Smooth muscle cell (in vitro differentiated cells): ENCODE results near the gene CYP27B1. TPM values are rescaled to one million over a fixed set of nuclear protein-coding genes. Genes with fewer than 3 reads are reported as not detected.

Experiments used
- DNase-seq: peaks from one replicate; lab custom pipeline; 2025; ENCODE audit not compliant: unreplicated experiment; lab: John Stamatoyannopoulos, UW
- H2AFZ ChIP-seq: fragments of 200-600 bp; sonication (generic); 2 replicates; pipeline ENCODE4 v1.6.0; 2016; ENCODE audit warnings: antibody characterized with exemption, low read depth, mild to moderate bottlenecking
- H3F3A ChIP-seq: fragments of 200-600 bp; sonication (generic); 2 replicates; pipeline ENCODE4 v1.6.0; 2017; ENCODE audit warnings: antibody characterized with exemption, low read depth
- H3K27ac ChIP-seq: fragments of 200-600 bp; sonication (generic); 2 replicates; pipeline ENCODE4 v1.5.1; 2016; ENCODE audit warnings: low read depth, mild to moderate bottlenecking
- H3K27me3 ChIP-seq: fragments of 200-600 bp; sonication (generic); 2 replicates; pipeline ENCODE4 v1.6.1; 2016; ENCODE audit warnings: low read depth, mild to moderate bottlenecking
- H3K36me3 ChIP-seq: fragments of 200-600 bp; sonication (generic); 2 replicates; pipeline ENCODE4 v1.5.1; 2016; ENCODE audit warnings: low read depth
- H3K4me1 ChIP-seq: fragments of 200-600 bp; sonication (generic); 2 replicates; pipeline ENCODE4 v1.5.1; 2016; ENCODE audit warnings: low read depth
- H3K4me2 ChIP-seq: fragments of 200-600 bp; sonication (generic); 2 replicates; pipeline ENCODE4 v1.6.0; 2016; ENCODE audit warnings: mild to moderate bottlenecking
- H3K4me3 ChIP-seq: fragments of 200-600 bp; sonication (generic); 2 replicates; pipeline ENCODE4 v1.5.1; 2016; ENCODE audit warnings: mild to moderate bottlenecking
- H3K79me2 ChIP-seq: fragments of 200-600 bp; sonication (generic); 2 replicates; pipeline ENCODE4 v1.6.0; 2016; ENCODE audit warnings: low read depth, mild to moderate bottlenecking
- H3K9ac ChIP-seq: fragments of 200-600 bp; sonication (generic); 2 replicates; pipeline ENCODE4 v1.6.0; 2016; ENCODE audit warnings: low read depth
- H3K9me3 ChIP-seq: fragments of 200-600 bp; sonication (generic); replicated peaks from 2 replicates; pipeline ENCODE4 v1.5.1; 2016; ENCODE audit warnings: low read depth
- H4K20me1 ChIP-seq: fragments of 200-600 bp; sonication (generic); 2 replicates; pipeline ENCODE4 v1.6.0; 2016; ENCODE audit warnings: low read depth
- WGBS: methylation state at CpG from one replicate; pipeline ENCODE4 v1.1.7; 2016; ENCODE audit warnings: low lambda C conversion rate; 5-methylcytosine and 5-hydroxymethylcytosine counted together
- polyA plus RNA-seq: library from polyadenylated mRNA; unstranded; fragments of >200 nt; fragmentation: Nextera tagmentation; extraction: Ambion mirVana; gene quantifications from 2 replicates; pipeline ENCODE4 v1.2.1, GENCODE V29; 2016
- total RNA-seq: library from RNA; depleted of rRNA; stranded (reverse); fragments of >200 nt; gene quantifications from 2 replicates; pipeline ENCODE4 v1.2.3, GENCODE V29; 2014
- TF ChIP-seq, protein P1 (sequence below): fragments of 200-600 bp; sonication (generic); IDR thresholded peaks from 2 replicates; pipeline ENCODE4 v1.5.1; 2017; ENCODE audit warnings: borderline replicate concordance, mild to moderate bottlenecking, antibody characterized with exemption; ENCODE audit not compliant: insufficient read depth, poor library complexity, severe bottlenecking

Gene CYP27B1
- total and polyA plus RNA-seq, 2 experiments from 2014 or later, result 0.81 to 1.7 TPM

GRCh38 chr12:57744194-57744776 is 22.6 kb downstream of the CYP27B1 start:
- H3K9ac ChIP-seq, result peak overlapping the region; percentile 96
- H3K9me3 ChIP-seq, result no peaks in the 10 kb centered on the region
- no peaks in the 10 kb centered on the region for H3K36me3 ChIP-seq
- peak overlapping the region; percentile 73 for H3K4me3 ChIP-seq
- peak overlapping the region; percentile 92 for H3K27ac ChIP-seq
- no peaks in the 10 kb centered on the region for H3K79me2 ChIP-seq
- peaks cover 8% of the 10 kb centered on the region for H3K4me1 ChIP-seq
- peak overlapping the region; percentile 67 for H2AFZ ChIP-seq
- H4K20me1 ChIP-seq, result no peaks in the 10 kb centered on the region
- peaks cover 18% of the 10 kb centered on the region for H3F3A ChIP-seq
- DNase-seq, result no peak
- WGBS, result 37% methylated on average over 21 of the region's 21 CpGs
- TF ChIP-seq, protein P1, sequence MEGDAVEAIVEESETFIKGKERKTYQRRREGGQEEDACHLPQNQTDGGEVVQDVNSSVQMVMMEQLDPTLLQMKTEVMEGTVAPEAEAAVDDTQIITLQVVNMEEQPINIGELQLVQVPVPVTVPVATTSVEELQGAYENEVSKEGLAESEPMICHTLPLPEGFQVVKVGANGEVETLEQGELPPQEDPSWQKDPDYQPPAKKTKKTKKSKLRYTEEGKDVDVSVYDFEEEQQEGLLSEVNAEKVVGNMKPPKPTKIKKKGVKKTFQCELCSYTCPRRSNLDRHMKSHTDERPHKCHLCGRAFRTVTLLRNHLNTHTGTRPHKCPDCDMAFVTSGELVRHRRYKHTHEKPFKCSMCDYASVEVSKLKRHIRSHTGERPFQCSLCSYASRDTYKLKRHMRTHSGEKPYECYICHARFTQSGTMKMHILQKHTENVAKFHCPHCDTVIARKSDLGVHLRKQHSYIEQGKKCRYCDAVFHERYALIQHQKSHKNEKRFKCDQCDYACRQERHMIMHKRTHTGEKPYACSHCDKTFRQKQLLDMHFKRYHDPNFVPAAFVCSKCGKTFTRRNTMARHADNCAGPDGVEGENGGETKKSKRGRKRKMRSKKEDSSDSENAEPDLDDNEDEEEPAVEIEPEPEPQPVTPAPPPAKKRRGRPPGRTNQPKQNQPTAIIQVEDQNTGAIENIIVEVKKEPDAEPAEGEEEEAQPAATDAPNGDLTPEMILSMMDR, result no peak
- H3K27me3 ChIP-seq, result peaks cover 39% of the 10 kb centered on the region
- H3K4me2 ChIP-seq, result peak overlapping the region; percentile 86

DNA sequence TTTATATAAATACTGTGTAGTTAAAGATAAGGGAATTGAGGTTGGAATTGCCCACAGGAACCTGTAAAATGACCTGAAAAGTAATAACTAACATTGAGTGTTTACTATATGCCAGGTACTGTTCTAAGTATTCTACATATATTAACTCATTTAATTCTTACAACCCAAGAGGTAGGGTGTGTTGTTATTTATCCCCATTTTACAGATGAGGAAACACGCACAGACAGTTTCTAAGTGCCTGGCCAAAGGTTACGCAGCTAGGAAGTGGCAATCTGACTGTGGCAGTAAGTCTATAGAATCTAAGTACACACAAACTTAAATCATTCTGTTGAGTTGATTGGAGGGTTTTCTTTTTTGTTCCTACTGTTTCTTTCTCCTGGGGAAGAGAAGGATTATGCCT is 23.1 kb downstream of the CYP27B1 start:
- TF ChIP-seq, protein P1, result no peak
- Histone ChIP-seq H3K36me3 (no peaks in the 10 kb centered on the region), H4K20me1 (no peaks in the 10 kb centered on the region), H3K27ac (no peak overlapping the region), H2AFZ (no peak overlapping the region), H3K4me1 (peaks cover 8% of the 10 kb centered on the region), H3K27me3 (peaks cover 45% of the 10 kb centered on the region), H3K9ac (no peak overlapping the region), H3K9me3 (no peaks in the 10 kb centered on the region), H3F3A (peaks cover 18% of the 10 kb centered on the region), H3K4me2 (no peak overlapping the region), H3K79me2 (no peaks in the 10 kb centered on the region), H3K4me3 (no peak overlapping the region)
- WGBS, result 94% methylated on average over 2 of the region's 2 CpGs
- no peak for DNase-seq

- H3K36me3 ChIP-seq, result no peaks in the 10 kb centered on the region
- no peak overlapping the region for H2AFZ ChIP-seq
- no peak for DNase-seq
- no peak overlapping the region for H3K4me3 ChIP-seq
- H3K27ac ChIP-seq, result no peak overlapping the region
- TF ChIP-seq, protein P1, result no peak
- H3K9me3 ChIP-seq, result no peaks in the 10 kb centered on the region
- peaks cover 14% of the 10 kb centered on the region for H3F3A ChIP-seq
- H3K27me3 ChIP-seq, result peaks cover 61% of the 10 kb centered on the region
- H4K20me1 ChIP-seq, result no peaks in the 10 kb centered on the region
- no peaks in the 10 kb centered on the region for H3K79me2 ChIP-seq
- H3K4me2 ChIP-seq, result no peak overlapping the region
- WGBS, result 55% methylated on average over 14 of the region's 14 CpGs
- no peak overlapping the region for H3K9ac ChIP-seq
- peaks cover 20% of the 10 kb centered on the region for H3K4me1 ChIP-seq
These were observed 24.8 kb downstream of the CYP27B1 start for GRCh38 chr12:57741844-57742738.

DNA sequence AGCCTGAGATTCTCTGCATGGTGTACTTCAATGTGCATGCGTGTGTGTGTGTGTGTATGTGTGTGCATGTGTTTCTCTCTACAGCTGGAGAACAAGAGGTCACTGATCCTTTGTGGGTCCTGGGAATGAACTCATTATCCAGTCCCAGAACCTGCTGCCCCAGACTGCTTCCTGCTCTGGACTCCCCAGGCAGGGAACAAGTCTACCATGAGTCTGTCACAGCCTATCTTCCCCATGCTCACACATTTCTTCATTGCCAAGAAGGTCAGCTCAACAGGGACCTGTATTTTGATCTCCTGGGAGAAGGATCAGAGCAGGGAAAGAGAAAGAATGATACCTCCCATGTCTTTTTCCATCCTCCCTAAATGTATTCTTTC is 25.5 kb downstream of the CYP27B1 start:
- Histone ChIP-seq H3K9ac (no peak overlapping the region), H3K4me1 (peaks cover 20% of the 10 kb centered on the region), H3F3A (peaks cover 12% of the 10 kb centered on the region), H3K36me3 (no peaks in the 10 kb centered on the region), H3K9me3 (no peaks in the 10 kb centered on the region), H2AFZ (no peak overlapping the region), H3K27ac (no peak overlapping the region), H3K79me2 (no peaks in the 10 kb centered on the region), H3K4me3 (no peak overlapping the region), H3K27me3 (peaks cover 68% of the 10 kb centered on the region), H4K20me1 (no peaks in the 10 kb centered on the region), H3K4me2 (no peak overlapping the region)
- TF ChIP-seq, protein P1, result no peak
- no peak for DNase-seq
- 92% methylated on average over 1 of the region's 1 CpG for WGBS
